OCI-M1 (cell line): Measurements from ENCODE around the gene MYO1E.
"Not testable (repeated sequence)": the region's sequence is repeated elsewhere in the genome, so short reads cannot be mapped to it uniquely, and the experiment has no call there.

Source experiments
- DNase-seq: peaks from one replicate; lab custom pipeline; 2025; lab: John Stamatoyannopoulos, UW

MYO1E gene

DNA sequence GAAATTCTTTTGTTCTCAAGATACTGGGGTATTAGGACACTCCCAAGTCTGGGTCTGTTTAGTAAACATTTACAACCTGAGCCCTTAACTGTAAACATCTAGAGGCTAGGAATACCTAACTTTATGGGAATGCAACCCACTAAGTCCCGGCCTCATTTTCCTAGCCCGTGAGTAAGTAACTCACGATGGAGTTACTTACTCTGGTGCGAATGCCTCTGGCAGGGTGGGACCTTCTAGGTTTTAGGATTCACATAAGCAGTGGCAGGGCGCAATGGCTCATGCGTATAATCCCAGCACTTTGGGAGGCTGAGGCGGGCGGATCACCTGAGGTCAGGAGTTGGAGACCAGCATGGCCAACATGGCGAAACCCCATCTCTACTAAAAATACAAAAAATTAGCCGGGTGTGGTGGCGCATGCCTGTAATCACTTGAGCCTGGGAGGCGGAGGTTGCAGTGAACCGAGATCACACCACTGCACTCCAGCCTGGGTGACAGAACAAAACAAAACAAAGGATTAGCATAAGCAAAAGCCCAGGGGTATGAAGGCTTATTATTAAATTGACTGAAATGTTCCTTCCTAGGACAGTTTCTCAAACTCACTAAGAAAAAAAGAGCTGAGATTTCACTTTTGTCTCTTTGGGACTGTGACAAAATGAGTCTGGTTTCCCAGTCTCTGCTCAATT, 14.7 kb upstream of the MYO1E start:
- not testable (repeated sequence) for DNase-seq

- no peak for DNase-seq
Measured at GRCh38 chr15:59385171-59385570, 12.5 kb upstream of the MYO1E start.

GRCh38 chr15:59384507-59384906, 11.8 kb upstream of the MYO1E start:
- no peak for DNase-seq

DNA sequence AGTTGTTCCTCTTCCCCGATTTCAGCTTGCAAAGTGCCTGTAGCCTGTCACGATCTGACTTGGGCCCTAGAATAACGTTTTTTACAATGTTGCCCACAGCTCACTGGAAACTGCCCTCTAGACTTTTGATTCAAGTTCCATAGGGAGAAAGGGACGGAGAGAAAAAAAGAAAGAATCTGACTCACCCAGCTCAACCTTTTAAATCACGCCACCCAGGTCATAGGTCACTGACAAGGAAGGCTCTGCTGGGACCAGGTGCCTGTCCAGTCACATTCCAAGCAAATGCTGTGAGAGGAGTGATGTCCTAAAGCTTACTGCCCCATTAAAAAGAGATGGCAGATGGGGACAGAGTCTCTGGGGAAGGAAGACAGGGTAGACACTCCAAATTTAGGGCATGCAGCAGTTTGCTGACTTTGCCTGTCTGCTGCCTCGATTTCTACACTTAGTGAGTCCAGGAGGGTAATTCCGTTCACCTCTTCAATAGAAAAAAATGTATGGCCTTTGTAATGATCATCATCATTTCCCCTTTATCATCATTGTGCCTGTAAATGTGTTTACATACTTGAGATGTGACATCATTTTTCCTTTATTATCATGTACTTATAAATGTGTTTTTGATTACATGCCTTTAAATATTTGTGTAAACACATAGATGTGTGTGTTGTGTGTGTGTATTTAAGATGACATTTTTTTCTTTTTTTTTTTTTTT, 8.4 kb upstream of the MYO1E start:
- no peak for DNase-seq

GRCh38 chr15:59379531-59379930, 6.9 kb upstream of the MYO1E start:
- no peak for DNase-seq

DNA sequence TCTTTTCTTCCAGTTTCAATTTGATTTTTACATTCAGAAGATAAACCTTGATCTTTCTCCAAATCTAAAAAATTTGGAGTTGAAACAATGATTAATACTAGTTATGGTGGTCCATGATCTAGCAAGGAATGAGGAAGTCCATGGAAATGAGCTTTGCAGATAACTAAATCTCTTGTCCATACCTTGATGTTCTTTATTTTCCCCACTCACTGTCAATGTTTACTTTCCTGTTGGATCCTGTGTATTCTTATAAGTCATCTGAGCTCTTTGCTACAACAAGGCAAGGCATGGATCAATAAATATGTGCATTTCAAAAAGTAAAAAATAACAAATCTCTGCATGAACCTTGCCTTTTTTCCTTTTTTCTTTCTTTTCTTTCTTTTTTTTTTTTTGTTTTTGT, 6.2 kb upstream of the MYO1E start:
- no peak for DNase-seq

GRCh38 chr15:59377924-59378323, 5.3 kb upstream of the MYO1E start:
- DNase-seq = no peak

- peak; percentile 30 for DNase-seq
Measured at GRCh38 chr15:59376733-59377132, 4.1 kb upstream of the MYO1E start.

GRCh38 chr15:59373215-59373614, 544 bp upstream of the MYO1E start:
- DNase-seq = no peak

DNA sequence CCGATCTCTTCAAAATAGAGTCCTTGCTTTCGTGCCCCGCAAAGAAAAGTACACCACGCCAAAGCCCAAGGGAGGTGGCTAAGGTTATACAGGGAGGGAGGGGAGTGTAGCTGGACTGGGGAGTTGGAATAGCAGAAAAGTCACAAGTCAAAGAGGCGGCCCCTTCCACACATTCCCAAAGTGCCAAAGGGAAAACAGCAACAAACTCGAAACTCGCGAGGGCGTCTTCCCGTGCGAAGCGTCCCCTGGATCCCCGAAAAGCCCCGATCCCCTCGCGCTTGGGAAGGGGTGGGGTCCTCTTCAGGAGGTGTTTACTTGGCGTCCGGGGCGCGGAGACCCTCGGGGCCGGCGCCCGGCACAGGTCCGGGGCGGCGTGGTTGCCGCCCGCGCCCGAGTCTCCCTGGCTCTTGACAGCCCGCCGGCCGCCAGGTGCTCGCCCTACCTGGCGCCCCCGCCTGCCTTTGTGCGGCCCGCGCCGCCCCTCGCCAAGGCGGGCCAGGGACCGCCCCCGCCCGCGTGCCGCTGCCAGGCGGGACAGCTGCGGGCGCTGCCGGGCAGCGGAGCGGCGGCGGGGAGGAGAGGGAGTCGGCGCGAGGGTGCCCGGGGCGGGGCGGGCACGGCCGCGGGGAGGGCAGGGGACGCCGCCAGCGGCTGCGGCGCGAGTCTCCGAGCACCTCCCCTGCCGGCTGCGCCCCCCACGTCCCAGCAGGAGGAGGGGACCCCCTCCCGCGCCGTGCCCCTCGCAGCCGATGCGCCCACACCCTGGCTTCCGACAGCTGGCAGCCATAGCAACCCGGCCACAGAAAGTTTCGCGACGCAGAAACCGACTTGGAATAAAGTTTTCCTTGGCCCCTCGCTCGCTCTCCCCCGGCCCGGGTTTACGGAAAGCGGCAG, 966 bp downstream of the MYO1E start:
- no peak for DNase-seq

- no peak for DNase-seq
Measured at GRCh38 chr15:59369597-59369996, 3.1 kb downstream of the MYO1E start.

DNA sequence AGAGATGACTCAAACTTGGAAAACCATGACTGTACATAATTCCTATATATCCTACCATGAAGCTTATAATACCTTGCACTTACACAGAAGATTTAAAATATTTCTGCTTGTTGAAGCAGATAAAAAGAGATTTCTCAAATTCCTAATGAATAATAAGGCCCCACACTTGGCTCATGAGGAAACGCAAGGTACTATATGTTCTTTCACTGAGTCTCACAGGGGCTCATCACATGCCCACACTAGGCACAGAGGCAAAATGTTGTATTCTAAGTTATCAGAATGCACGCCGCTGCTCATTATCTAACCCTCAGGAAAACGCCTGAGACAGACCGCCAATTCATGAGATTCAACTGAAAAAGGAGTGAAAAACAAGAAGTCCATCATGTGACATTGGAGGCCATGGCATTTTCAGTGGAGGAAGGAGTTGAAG, 5.6 kb downstream of the MYO1E start:
- DNase-seq = peak; percentile 87

- no peak for DNase-seq
Measured at GRCh38 chr15:59366333-59367021, 6.2 kb downstream of the MYO1E start.

GRCh38 chr15:59364248-59364647, 8.4 kb downstream of the MYO1E start:
- no peak for DNase-seq

- DNase-seq = no peak
Measured at GRCh38 chr15:59362331-59362730, 10.3 kb downstream of the MYO1E start.

DNA sequence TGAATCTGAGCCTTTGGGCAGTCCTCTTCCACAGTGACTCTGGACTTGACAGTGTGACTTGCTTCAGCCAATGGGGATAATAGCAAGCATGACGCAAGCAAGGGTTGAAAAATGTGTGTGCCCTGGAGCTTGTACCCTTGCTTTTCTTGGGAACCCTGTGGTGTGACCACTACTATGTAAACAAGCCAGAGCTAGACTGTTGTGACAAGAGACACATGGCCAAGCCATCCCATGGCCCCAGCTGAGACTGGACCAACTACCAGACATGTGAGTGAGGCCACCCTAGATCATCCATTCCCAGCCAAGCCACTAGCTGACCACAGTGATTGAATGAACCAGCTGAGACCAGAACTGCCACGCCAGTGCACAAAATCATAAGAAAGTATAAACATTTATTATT, 11.8 kb downstream of the MYO1E start:
- DNase-seq = no peak

- no peak for DNase-seq
Measured at GRCh38 chr15:59360305-59360704, 12.4 kb downstream of the MYO1E start.

- no peak for DNase-seq
Measured at GRCh38 chr15:59355730-59356129, 16.9 kb downstream of the MYO1E start.

DNA sequence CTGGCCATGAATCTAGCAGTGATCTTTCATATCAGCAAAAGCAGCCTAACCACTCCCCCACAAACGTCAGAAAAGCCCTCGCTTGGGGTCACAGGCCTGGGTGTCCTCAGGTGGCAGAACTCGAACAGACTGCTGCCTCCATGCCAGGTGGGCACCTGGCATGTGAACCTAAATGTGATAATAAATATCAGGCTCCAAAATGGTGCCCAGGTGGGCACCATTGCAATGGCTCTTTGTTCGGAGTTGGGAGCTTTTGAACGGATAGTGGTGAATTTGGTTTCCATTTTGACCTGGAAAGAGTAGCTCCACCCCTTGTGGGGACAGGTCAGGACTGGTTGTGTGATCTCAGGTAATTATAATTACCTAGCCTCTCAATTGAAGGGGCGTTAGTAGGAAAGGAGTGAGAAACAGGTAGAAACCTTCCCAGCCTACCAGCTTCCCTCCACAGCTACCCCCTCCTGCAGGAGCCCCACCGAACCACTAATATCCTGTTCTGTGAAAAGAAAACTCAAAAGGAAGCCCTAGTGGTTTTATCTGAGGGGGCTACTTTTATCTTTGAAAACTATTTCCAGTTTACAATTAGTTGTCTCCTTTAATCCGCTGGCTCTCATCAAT, 18.1 kb downstream of the MYO1E start:
- DNase-seq = no peak

- DNase-seq = no peak
Measured at GRCh38 chr15:59353994-59354416, 18.7 kb downstream of the MYO1E start.

DNA sequence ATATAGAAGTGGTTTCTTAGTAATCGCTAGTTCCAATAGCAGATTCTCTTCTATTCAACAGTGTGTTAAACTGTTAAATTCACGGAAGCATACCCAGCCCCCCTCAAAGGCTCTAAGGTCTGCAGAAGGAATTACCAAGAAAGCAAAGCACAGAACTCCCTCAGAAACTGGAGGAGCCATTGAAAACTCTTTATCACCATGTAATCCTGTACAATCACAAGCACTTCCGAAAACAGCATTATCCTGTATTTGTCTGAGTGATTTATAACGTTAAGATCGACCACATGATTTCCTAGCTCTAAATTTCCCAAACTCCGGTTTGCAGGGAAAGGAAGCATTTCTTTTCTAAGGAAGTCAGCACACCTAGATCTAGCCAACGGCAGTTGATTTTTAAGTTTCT, 20.0 kb downstream of the MYO1E start:
- DNase-seq = no peak

- DNase-seq = no peak
Measured at GRCh38 chr15:59352189-59352588, 20.5 kb downstream of the MYO1E start.
